CD4-positive, alpha-beta T cell treated with Interleukin-17A for 1 hour (primary cell): ENCODE results near the gene EML3.
"Not testable (repeated sequence)": the region's sequence is repeated elsewhere in the genome, so short reads cannot be mapped to it uniquely, and the experiment has no call there.

ENCODE experiments used
- DNase-seq: peaks from one replicate; pipeline ENCODE4 v3.0.0-alpha.2; 2020

Gene EML3

GRCh38 chr11:62612366-62613290 is at the start of gene EML3, which contains the start of gene ROM1:
EML3 (minus strand) TSS chr11:62612775; CDS start chr11:62612457, 318 bp downstream.
ROM1 (plus strand) TSS chr11:62613257; CDS start chr11:62613282, 25 bp downstream.
- DNase-seq, result peak; percentile 94

- no peak for DNase-seq
Observed at GRCh38 chr11:62656796-62657429, 44.3 kb upstream of the EML3 start.

- DNase-seq, result no peak
Observed at GRCh38 chr11:62654297-62654696, 41.7 kb upstream of the EML3 start.

GRCh38 chr11:62652161-62653006 is 39.8 kb upstream of the EML3 start:
- DNase-seq, result peak; percentile 78

- not testable (repeated sequence) for DNase-seq
Observed at GRCh38 chr11:62650283-62650682, 37.7 kb upstream of the EML3 start.

- DNase-seq, result no peak
Observed at GRCh38 chr11:62649486-62649885, 36.9 kb upstream of the EML3 start.

GRCh38 chr11:62648967-62649364 is 36.4 kb upstream of the EML3 start:
- DNase-seq, result no peak

GRCh38 chr11:62648185-62648966 is 35.8 kb upstream of the EML3 start:
- no peak for DNase-seq

GRCh38 chr11:62647609-62648005 is 35.0 kb upstream of the EML3 start:
- no peak for DNase-seq

GRCh38 chr11:62646825-62647608 is 34.4 kb upstream of the EML3 start:
- DNase-seq, result no peak

GRCh38 chr11:62645946-62646824 is 33.6 kb upstream of the EML3 start, which contains the start of gene GANAB:
GANAB (minus strand) TSS chr11:62646613; CDS start chr11:62646599, 14 bp downstream.
- DNase-seq, result peak; percentile 99

- DNase-seq, result no peak
Observed at GRCh38 chr11:62645671-62645945, 33.0 kb upstream of the EML3 start.

GRCh38 chr11:62644220-62644619 is 31.6 kb upstream of the EML3 start:
- DNase-seq, result no peak

GRCh38 chr11:62632492-62632891 is 19.9 kb upstream of the EML3 start:
- DNase-seq, result no peak

- DNase-seq, result no peak
Observed at GRCh38 chr11:62627713-62628112, 15.1 kb upstream of the EML3 start.

GRCh38 chr11:62622476-62623089 is 10.0 kb upstream of the EML3 start:
- DNase-seq, result no peak

- peak; percentile 99 for DNase-seq
Observed at GRCh38 chr11:62621567-62622470, 9.2 kb upstream of the EML3 start, which contains the start of gene B3GAT3. B3GAT3 (minus strand) TSS chr11:62621986; CDS start chr11:62621947, 39 bp downstream.

GRCh38 chr11:62621027-62621566 is 8.5 kb upstream of the EML3 start:
- DNase-seq, result no peak
